ENCODE data around the gene EVC.
"Not testable (repeated sequence)": the region's sequence is repeated elsewhere in the genome, so short reads cannot be mapped to it uniquely, and the experiment has no call there.

Gene EVC

DNA sequence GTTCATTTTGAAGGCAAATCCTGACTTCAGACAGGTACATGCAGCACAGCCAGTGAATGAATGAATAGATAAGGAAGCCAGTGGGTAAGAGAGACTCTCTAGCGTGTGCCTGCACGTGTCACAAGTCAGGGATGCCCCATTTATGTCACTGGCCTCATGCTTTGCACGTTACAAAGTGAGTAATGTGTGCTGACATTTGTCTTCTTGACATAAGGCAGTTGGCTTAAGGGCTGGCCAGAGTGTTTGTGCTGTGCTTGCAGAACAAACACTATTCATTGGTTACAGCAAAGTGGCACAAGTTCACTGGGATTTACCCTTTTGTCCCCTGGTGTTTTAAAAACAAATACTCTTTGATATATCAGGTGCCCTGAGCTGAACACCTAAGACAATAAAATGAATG lies 125.9 kb downstream of the EVC start:
- Histone ChIP-seq H3K4me1 (ENCODE audit: control insufficient read depth, insufficient read depth, low read length, poor library complexity, severe bottlenecking) (no peaks in the 10 kb centered on the region), H3K4me3 (ENCODE audit: insufficient read depth, low read depth, low read length, poor library complexity, severe bottlenecking) (no peak overlapping the region), H3K9me3 (ENCODE audit: control insufficient read depth, low read length) (no peaks in the 10 kb centered on the region), H3K27me3 (replicated peaks; ENCODE audit: control insufficient read depth, insufficient read depth, low read length, poor library complexity, severe bottlenecking) (no peaks in the 10 kb centered on the region), H3K36me3 (ENCODE audit: control insufficient read depth, insufficient read depth, low read length) (no peaks in the 10 kb centered on the region), H3K27ac (ENCODE audit: insufficient read depth, low read length, poor library complexity, severe bottlenecking) (no peak overlapping the region)
- no peak for DNase-seq

DNA sequence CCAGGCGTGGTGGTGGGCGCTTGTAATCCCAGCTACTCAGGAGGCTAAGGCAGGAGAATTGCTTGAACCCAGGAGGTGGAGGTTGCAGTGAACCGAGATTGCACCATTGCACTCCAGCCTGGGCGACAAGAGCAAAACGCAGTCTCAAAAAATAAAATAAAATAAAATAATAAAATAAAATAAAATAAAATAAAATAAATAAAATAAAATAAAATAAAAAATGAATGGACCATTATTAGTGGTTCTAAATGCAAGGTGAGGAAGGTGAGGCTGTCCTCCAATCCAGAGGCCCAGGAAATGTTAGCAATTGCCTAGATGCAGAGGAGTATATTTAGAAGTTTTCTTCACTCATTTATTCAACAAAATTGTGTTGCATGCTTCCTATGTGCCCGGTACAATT lies 126.5 kb downstream of the EVC start:
- not testable (repeated sequence) for H3K9me3 ChIP-seq (ENCODE audit: control insufficient read depth, low read length); H3K4me3 ChIP-seq (ENCODE audit: insufficient read depth, low read depth, low read length, poor library complexity, severe bottlenecking); DNase-seq; H3K4me1 ChIP-seq (ENCODE audit: control insufficient read depth, insufficient read depth, low read length, poor library complexity, severe bottlenecking); H3K27ac ChIP-seq (ENCODE audit: insufficient read depth, low read length, poor library complexity, severe bottlenecking); H3K36me3 ChIP-seq (ENCODE audit: control insufficient read depth, insufficient read depth, low read length); H3K27me3 ChIP-seq (replicated peaks; ENCODE audit: control insufficient read depth, insufficient read depth, low read length, poor library complexity, severe bottlenecking)

DNA sequence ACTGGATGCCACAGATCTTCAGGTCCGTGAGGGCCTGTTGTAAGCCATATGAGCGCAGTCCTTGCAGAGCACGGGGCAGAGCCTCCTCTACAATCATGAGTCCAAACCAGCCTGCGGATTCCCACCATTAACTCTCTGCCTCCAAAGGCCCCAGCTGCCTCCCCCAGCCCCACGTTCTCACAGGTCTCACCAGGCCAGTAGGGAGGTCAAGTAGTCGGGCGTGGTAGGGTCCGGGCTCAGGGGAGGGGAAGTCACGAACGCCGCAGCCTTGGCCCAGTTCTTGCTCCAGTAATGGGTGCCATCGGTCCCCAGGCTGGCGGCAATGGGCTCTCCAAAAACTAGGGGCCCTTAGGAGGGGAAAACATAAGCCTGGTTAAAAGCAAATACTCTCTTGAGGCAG lies 128.3 kb downstream of the EVC start:
- Histone ChIP-seq H3K4me3 (ENCODE audit: insufficient read depth, low read depth, low read length, poor library complexity, severe bottlenecking) (no peak overlapping the region), H3K27ac (ENCODE audit: insufficient read depth, low read length, poor library complexity, severe bottlenecking) (no peak overlapping the region), H3K36me3 (ENCODE audit: control insufficient read depth, insufficient read depth, low read length) (no peaks in the 10 kb centered on the region), H3K9me3 (ENCODE audit: control insufficient read depth, low read length) (no peaks in the 10 kb centered on the region), H3K27me3 (replicated peaks; ENCODE audit: control insufficient read depth, insufficient read depth, low read length, poor library complexity, severe bottlenecking) (no peaks in the 10 kb centered on the region), H3K4me1 (ENCODE audit: control insufficient read depth, insufficient read depth, low read length, poor library complexity, severe bottlenecking) (no peaks in the 10 kb centered on the region)
- no peak for DNase-seq

DNA sequence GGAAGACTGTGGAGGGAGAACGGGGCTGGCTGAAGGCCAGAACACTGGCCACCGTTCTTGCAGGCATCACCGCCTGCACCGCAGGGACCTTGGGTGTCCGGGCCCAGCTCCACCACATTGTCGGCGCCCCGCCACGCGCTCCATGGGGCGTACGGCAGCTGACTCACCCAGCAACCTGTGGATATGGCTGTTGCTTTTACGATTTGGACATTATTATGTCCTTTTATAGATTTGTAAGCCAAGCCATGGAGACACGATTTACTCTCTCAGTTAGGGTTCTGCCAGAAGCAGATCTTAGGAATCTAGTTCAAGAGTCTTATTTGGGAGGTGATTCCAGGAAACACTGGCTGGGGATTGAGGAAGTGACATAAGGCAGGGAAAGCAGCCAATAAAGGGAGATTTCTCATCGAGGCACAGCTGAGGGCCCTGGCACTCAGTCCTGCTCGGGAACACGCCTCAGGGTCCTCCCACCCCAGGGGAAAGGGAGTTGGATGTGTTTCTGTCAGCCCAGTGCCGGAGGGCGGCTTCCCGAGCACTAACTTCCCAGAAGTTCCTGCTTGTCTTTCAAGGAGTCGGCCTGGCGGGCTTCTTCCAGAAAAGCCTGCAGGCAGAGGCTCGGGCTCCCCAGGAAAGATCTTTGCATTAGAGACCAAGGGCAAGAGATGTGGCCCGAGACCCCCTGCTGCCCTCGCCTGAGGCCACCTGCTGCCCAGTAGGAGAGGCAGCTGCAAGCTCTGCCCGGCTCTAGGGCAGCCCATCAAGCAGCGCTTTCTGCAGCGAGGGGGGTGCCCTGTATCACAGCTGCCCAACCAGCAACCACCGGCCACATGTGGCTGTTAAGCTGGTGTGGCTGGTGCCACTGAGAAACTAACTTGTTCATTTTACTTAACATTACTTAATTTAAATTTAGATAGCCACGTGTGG lies 129.0 kb downstream of the EVC start:
- Histone ChIP-seq H3K27ac (ENCODE audit: insufficient read depth, low read length, poor library complexity, severe bottlenecking) (no peak overlapping the region), H3K36me3 (ENCODE audit: control insufficient read depth, insufficient read depth, low read length) (no peaks in the 10 kb centered on the region), H3K27me3 (replicated peaks; ENCODE audit: control insufficient read depth, insufficient read depth, low read length, poor library complexity, severe bottlenecking) (no peaks in the 10 kb centered on the region), H3K4me1 (ENCODE audit: control insufficient read depth, insufficient read depth, low read length, poor library complexity, severe bottlenecking) (no peaks in the 10 kb centered on the region), H3K9me3 (ENCODE audit: control insufficient read depth, low read length) (no peaks in the 10 kb centered on the region), H3K4me3 (ENCODE audit: insufficient read depth, low read depth, low read length, poor library complexity, severe bottlenecking) (no peak overlapping the region)
- no peak for DNase-seq

DNA sequence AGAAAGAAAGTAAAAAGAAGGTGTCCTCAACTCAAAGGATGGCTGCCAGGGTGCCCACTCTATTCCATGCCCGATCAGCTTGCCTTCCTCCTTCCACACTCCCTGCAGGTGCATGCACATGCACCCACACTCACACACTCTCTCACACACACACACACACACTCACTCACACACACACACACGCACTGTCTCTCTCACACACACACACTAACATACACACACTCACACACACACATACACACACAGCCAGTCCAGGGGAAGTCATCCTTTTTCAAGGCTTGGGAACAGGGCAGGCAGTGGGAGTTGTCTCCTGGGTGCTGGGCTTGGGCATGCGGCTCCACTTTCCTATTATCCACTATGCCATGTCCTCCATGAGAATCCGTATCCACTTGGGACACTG lies 131.5 kb downstream of the EVC start:
- H3K4me1 ChIP-seq (ENCODE audit: control insufficient read depth, insufficient read depth, low read length, poor library complexity, severe bottlenecking) = no peaks in the 10 kb centered on the region
- H3K27me3 ChIP-seq (replicated peaks; ENCODE audit: control insufficient read depth, insufficient read depth, low read length, poor library complexity, severe bottlenecking) = no peaks in the 10 kb centered on the region
- no peaks in the 10 kb centered on the region for H3K9me3 ChIP-seq (ENCODE audit: control insufficient read depth, low read length)

DNA sequence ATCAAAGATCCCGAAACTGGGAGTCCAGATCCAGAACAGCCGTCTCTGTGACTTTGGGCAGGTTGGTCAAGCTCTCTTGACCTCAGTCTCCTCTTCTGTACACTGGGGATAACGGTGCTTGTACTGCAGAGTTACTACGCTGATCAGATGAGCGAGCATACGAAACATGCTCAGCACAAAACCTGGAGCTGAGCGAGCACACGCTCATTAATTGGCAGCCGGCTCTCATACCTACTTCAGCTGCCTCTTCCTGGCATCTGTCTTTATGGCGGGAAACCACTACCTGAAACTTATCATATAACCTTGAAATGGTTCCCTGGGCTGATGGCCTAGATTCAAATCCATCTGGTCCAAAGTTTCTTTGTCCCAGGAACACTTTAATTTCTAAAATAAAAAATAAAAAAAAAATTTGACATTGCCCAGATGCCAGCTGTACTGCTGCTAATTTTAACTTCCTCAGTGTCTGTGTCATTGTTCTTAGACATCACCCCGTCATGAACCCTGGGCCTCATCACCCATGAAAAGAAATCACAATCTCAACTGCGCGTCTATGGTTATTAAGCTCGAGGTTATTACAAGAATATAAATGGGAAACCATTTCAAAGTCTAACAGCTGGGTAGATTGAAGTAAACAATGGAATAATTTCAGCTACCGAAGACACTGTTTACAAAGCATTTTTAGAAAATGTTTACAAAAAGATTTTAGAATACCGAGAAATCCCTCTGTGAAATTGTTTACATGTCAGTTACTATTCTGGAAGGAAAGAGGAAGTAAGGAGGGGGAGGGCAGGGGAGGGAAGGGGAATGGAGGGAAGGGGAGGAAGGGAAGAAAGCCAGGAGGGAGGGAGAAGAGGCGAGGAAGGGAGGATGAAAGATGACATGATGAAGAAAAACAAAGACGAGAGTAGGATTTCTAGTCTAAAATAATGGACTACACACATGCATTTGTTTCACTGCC lies 132.9 kb downstream of the EVC start:
- Histone ChIP-seq H3K36me3 (ENCODE audit: control insufficient read depth, insufficient read depth, low read length) (no peaks in the 10 kb centered on the region), H3K27ac (ENCODE audit: insufficient read depth, low read length, poor library complexity, severe bottlenecking) (no peak overlapping the region)

More for the DNA sequence above, 131.5 kb downstream of the EVC start:
- H3K36me3 ChIP-seq (ENCODE audit: control insufficient read depth, insufficient read depth, low read length) = no peaks in the 10 kb centered on the region
- DNase-seq = no peak
- H3K4me3 ChIP-seq (ENCODE audit: insufficient read depth, low read depth, low read length, poor library complexity, severe bottlenecking) = no peak overlapping the region
- H3K27ac ChIP-seq (ENCODE audit: insufficient read depth, low read length, poor library complexity, severe bottlenecking) = no peak overlapping the region

DNA sequence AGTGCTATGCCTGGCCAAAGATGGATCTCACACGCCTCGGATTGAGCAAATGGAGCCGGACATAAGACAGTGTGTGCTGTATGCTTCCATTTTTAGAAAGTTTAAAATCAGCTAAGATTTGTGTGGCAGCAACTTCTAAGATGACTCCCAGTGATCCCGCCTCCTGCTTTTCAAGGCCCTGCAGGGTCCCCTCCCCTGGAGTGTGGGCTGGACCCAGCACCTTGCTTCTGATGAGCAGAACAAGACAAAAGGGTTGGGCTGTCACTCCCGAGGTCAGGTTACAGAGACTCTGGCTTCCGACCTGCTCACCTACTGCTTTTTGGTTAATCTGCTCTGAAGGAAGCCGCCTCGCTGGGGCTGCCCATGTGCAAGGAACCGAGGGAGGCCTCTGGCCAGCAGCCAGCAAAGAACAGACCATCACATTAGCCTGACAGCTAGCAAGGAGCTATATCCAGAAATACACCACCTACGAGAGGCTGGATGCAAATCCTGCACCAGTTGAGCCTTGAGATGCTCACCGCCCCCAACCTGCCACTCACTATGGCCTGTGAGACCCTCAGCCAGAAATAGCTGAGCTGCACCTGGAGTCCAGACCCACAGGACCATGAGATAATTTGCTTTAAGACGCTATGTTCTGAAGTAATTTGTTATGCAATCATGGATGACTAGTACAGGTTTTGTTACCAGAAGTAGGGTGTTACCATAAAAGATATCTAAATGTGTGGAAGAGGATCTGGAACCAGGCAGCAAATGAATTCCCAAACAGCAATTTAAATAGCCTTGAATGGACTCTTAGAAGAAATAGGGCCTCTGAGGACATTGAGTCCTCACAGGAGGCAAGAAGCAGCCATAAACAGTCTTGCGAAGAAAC lies 134.3 kb downstream of the EVC start:
- Histone ChIP-seq H3K4me1 (ENCODE audit: control insufficient read depth, insufficient read depth, low read length, poor library complexity, severe bottlenecking) (no peaks in the 10 kb centered on the region), H3K9me3 (ENCODE audit: control insufficient read depth, low read length) (no peaks in the 10 kb centered on the region), H3K36me3 (ENCODE audit: control insufficient read depth, insufficient read depth, low read length) (no peaks in the 10 kb centered on the region), H3K27me3 (replicated peaks; ENCODE audit: control insufficient read depth, insufficient read depth, low read length, poor library complexity, severe bottlenecking) (no peaks in the 10 kb centered on the region), H3K27ac (ENCODE audit: insufficient read depth, low read length, poor library complexity, severe bottlenecking) (no peak overlapping the region), H3K4me3 (ENCODE audit: insufficient read depth, low read depth, low read length, poor library complexity, severe bottlenecking) (no peak overlapping the region)
- DNase-seq = no peak

More for the DNA sequence above, 132.9 kb downstream of the EVC start:
- no peak for DNase-seq
- Histone ChIP-seq H3K27me3 (replicated peaks; ENCODE audit: control insufficient read depth, insufficient read depth, low read length, poor library complexity, severe bottlenecking) (no peaks in the 10 kb centered on the region), H3K9me3 (ENCODE audit: control insufficient read depth, low read length) (no peaks in the 10 kb centered on the region), H3K4me3 (ENCODE audit: insufficient read depth, low read depth, low read length, poor library complexity, severe bottlenecking) (no peak overlapping the region), H3K4me1 (ENCODE audit: control insufficient read depth, insufficient read depth, low read length, poor library complexity, severe bottlenecking) (no peaks in the 10 kb centered on the region)

DNA sequence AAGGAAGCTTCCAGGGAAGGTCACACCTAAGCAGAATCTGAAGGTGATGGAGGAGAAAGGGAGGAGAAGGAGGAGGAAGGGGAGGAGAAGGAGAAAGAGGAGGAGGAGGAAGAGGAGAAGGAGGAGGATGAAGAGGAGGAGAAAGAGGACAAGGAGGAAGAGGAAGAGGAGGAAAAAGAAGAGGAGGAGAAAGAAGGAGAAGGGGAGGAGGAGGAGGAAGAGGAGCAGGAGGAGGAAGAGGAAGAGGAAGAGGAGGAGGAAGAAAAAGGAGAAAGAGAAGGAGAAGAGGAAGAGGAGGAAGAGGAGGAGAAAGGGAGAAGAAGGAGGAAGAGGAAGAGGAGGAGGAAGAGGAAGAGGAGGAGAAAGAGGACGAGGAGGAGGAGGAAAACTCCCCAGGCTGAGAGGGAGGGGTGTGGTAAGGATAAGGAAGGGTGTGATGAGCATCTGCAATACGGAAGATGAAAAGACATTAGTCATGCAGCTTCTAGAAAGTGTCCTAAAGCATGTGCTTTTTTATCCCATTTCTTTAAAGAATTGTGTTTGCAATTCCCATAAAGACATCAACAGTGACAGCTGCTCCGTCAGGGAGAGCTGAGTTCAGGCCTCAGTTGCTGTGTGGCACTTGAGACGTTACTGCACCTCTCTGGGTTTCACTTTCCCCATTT lies 140.8 kb downstream of the EVC start:
- H3K27ac ChIP-seq (ENCODE audit: insufficient read depth, low read length, poor library complexity, severe bottlenecking) = no peak overlapping the region
- H3K9me3 ChIP-seq (ENCODE audit: control insufficient read depth, low read length) = no peaks in the 10 kb centered on the region
- no peaks in the 10 kb centered on the region for H3K36me3 ChIP-seq (ENCODE audit: control insufficient read depth, insufficient read depth, low read length)
- no peaks in the 10 kb centered on the region for H3K27me3 ChIP-seq (replicated peaks; ENCODE audit: control insufficient read depth, insufficient read depth, low read length, poor library complexity, severe bottlenecking)
- DNase-seq = no peak
- H3K4me1 ChIP-seq (ENCODE audit: control insufficient read depth, insufficient read depth, low read length, poor library complexity, severe bottlenecking) = no peaks in the 10 kb centered on the region
- no peak overlapping the region for H3K4me3 ChIP-seq (ENCODE audit: insufficient read depth, low read depth, low read length, poor library complexity, severe bottlenecking)

DNA sequence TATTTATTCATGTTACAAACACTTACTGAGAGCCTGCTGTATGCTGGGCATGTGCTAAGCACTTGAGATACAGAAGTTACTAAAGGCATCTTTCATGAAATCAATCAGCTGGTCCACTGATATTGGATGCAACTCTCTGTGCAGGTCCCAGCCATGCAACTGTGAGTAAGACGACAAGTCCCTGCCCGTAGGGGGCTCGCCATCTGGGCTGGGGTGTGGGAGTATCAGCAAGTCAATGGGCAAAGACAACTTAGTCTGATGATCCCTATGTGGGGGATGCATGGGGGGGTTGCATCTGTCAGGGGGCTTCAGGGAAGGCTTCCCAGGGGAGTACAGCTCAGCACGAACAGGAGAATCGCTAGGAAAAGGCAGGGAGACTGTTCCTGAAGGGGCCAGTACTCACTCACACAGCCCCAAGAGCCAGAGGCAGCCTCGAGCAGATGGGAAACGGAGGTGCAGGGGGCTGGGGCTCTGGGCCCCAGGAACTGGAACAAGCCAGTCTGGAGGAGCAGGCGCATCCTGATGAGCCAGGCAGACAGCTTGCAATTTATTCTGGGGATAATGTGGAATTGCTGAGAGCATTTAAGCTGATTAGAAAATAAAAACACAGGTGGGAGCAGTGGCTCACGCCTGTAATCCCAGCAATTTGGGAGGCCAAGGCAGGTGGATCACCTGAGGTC lies 141.7 kb downstream of the EVC start:
- Histone ChIP-seq H3K27ac (ENCODE audit: insufficient read depth, low read length, poor library complexity, severe bottlenecking) (no peak overlapping the region), H3K4me3 (ENCODE audit: insufficient read depth, low read depth, low read length, poor library complexity, severe bottlenecking) (no peak overlapping the region), H3K9me3 (ENCODE audit: control insufficient read depth, low read length) (no peaks in the 10 kb centered on the region), H3K27me3 (replicated peaks; ENCODE audit: control insufficient read depth, insufficient read depth, low read length, poor library complexity, severe bottlenecking) (no peaks in the 10 kb centered on the region), H3K36me3 (ENCODE audit: control insufficient read depth, insufficient read depth, low read length) (no peaks in the 10 kb centered on the region), H3K4me1 (ENCODE audit: control insufficient read depth, insufficient read depth, low read length, poor library complexity, severe bottlenecking) (no peaks in the 10 kb centered on the region)
- DNase-seq = no peak

All from effector memory CD4-positive, alpha-beta T cell (primary cell).